COLO668 (cell line): ENCODE measurements around the gene SH3RF3.

ENCODE experiments used
- DNase-seq: peaks from one replicate; lab custom pipeline; 2025; ENCODE audit not compliant: unreplicated experiment; lab: John Stamatoyannopoulos, UW

Gene SH3RF3

DNA sequence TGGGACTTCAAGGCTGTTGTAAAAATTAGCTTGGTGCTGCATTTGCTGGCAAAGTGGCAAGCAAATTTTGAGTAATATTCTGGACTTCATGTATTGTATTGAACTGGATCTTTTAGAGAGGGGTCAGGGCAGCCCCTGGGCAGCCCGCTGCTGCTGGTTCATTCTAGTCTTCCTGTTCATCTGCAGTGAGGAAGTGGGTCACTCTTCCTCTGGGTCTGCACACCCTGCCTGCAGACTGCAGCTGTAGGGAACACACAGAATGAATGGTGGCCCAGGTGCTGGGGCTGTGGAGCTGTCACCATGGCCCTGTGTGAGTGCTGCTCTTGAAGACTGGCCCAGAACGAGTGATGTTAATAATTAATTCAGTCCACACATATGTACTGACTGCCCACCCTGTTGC, 9.4 kb downstream of the SH3RF3 start:
- DNase-seq = peak; percentile 31

GRCh38 chr2:109139002-109139401, 10.0 kb downstream of the SH3RF3 start:
- DNase-seq = no peak

- no peak for DNase-seq
These were observed 10.9 kb downstream of the SH3RF3 start for GRCh38 chr2:109139865-109140396.

DNA sequence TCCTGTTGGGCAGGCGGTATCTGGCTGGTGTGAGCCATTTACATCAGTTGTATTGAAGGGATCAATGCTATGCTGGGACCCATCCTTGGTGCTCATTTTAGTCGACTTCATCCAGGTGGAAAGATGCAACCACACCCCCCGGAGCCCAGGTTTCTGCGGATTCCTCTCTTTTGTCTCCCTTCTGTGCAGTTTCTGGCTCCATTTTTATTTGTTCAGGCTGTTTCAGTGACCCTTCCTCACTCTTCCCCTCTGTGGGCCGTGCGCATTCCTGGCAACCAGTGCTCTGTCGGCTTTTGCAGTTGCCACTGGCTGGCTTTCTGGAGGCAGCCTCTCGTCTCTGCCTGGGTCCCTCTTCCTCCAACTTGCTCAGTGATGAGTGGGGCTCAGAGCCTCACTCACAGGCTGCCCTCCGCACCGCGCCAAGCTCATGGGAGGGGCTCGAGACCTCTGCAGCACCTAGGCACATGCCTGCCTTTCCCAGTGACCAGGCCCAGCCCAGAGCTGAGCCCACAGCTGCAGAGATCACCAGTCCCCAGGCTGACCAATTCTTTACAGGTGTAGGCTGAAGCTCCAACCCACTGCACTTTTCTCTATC, 12.1 kb downstream of the SH3RF3 start:
- no peak for DNase-seq

- no peak for DNase-seq
These were observed 12.8 kb downstream of the SH3RF3 start for GRCh38 chr2:109141727-109142283.

DNA sequence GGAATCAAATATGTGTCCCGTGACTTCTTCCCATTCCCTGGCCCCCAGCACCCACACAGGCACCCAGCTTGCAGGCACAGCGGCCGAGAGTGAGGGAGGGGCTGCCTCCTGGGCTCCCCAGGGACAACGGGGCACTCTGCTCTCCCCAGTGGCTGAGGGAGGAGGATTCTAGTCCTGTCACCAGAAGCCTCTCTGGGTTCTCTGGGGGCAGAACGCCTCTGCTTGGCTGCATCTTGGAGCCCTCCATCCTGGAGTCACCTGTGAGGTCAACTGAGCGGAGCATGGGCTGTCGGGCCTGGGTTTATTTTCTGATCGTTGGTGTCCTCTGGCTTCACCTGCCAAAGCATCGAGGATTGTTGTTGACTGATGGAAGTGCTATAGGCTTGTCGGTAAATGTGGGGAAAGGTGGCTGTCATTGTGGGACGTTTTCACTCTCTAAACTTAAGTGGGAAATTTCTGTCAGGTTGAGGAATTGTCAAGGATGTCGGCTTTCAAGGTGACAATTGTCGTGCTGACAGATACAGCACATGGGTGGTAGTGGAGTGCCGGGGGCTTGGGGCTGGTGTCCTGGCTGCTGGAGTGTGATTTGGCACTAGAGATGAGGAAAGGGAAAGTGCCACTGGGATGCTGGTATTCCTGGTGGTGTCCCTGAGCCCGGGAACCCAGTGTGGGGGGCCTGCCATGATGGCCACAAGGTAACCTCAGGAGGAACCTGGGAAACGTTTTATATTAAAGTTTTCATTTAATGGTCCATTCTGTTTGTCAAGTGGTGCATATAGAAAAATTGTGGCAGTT, 13.6 kb downstream of the SH3RF3 start:
- DNase-seq = no peak

DNA sequence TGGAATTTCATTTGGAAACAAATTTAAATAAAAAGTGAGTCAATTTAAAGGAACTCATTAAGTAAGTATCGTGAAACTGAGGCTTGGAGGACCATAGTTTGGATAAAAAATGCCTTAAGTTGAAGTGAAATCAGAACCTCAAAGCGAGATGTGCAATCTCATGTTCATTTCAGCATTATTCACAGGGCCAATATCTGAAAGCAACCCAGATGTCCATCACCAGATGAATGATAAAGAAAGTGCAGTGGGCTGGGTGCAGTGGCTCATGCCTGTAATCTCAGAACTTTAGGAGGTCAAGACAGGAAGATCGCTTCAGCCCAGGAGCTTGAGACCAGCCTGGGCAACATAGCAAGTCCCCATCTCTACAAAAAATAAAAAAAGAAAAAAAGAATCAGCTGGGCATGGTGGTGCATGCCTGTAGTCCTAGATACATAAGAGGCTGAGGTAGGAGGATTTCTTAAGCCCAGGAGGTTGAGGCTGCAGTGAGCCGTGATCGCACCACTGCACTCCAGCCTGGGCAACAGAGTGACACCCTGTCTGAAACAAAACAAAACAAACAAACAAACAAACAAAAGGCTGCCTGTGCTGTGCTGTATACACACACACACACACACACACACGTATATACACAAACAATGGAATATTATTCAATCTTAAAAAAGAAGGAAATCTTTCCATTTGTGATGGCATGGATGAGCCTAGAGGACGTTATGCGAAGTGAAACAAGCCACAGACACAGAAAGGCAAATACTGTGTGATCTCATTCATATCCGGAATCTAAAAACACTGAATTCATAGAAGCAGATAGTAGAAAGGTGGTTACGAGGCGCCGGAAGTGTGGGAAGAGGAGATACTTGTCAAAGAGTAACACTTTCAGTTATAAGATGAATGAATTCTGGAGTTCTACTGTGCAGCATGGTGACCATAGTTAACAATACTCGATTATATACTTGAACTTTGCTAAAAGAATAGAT, 14.5 kb downstream of the SH3RF3 start:
- DNase-seq = no peak

GRCh38 chr2:109144271-109144670, 15.3 kb downstream of the SH3RF3 start:
- DNase-seq = peak; percentile 41

DNA sequence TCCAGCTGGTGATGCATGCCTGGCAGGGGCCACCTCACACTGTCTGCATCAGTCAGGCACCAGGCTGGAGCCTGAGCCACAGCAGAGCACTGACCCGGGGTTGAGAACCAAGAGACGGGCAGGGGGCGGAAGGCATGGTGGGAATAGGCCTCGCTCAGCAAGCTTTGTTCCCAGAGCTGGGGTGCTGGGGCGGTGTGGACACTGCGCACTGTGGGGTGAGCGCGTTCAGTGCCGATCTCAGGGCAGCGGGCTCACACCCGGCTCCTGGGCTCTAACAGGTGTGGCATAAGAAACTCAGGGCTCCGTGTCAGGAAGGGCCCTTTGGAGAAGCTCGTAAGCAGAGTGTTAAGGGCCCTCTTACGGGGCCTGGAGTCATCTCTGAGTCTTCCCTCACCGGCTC, 15.7 kb downstream of the SH3RF3 start:
- DNase-seq = no peak

DNA sequence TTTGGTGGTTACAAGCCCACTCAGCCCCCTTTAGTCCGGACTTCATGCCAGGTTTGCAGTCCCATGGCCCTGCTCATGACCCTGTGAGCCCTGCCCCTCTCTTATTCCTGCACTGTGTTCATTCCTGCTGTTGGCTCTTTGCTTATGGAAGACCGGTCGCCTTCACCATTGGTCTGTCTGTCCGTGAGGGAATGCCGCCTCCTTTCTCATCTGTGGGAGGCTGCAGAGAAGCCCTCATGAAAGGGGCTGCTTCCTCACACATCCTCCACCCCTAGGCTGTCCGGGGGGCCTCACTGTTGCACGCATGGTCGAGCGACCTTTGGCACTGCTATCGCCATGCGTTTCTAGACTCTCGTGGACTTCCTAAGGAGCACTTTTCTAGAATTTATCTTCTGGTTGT, 16.3 kb downstream of the SH3RF3 start:
- DNase-seq = no peak

- no peak for DNase-seq
These were observed 18.4 kb downstream of the SH3RF3 start for GRCh38 chr2:109147405-109147804.

- DNase-seq = no peak
These were observed 19.2 kb downstream of the SH3RF3 start for GRCh38 chr2:109148117-109148746.

DNA sequence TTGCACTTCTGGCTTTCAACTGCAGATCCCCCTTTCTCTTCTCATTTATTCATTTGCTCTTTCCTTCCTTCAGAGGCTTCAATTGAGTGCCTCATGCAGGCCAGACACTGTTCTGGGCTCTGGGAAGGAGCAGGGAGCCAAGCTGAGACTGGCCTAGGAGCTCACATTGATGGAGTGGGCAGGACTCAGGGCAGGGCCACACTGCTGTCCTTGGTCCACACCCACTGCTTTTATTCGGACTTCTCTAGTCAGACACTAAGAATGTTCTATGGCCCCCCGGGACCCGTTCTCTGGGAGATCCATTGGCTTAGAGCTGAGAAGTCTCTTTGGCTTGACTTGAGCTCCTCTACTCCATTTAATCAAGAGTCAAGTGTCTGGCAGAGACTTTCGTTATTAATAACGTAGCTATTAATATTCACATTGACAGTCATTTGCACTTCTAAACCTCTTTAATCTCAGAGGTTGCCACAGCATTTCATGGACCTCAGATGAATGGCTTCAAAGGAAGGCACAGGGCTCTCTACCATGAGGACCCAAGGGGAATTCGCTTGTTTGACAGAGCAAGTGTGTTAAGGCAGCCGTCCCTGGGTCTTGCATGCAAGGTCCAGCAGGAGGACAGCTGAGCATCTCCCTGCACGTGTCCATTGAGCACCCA, 20.1 kb downstream of the SH3RF3 start:
- no peak for DNase-seq

DNA sequence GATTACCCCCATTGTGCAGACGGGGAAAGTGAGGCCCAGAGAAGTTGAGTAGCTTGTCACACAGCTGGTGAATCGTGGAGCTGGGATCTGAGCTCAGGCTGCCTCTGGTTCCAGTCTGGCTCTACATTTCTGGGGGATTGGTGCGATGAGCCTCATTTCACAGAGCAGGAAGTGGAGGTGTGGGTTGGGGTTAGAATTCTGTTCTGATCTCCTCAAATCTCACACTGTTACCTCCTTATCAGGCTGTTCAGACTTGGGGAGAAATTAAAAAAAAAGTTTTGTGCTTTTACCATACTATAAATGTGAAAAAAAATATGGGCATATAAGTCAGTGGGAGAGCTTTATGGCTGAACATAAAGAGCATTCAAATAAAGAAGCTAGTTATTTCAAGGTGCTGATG, 21.6 kb downstream of the SH3RF3 start:
- DNase-seq = no peak

DNA sequence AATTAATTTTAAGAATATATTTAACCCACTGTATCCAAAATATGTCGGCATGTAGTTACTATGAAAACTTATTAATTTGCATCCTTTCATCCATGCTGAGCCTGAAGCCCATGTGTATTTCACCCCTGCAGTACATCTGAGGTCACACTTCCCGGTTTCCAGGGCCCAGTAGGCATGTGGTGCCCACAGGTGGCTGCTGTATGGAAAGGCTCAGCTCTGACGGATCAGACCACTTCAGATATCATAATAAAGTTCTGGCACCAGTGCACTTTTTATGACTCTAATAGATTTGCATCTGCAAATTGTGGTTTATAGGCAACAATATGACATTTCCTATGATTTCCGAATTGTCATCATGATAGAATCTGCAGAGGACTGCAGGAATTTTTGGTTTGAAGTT, 22.5 kb downstream of the SH3RF3 start:
- DNase-seq = no peak

GRCh38 chr2:109153005-109153784, 24.2 kb downstream of the SH3RF3 start:
- no peak for DNase-seq

DNA sequence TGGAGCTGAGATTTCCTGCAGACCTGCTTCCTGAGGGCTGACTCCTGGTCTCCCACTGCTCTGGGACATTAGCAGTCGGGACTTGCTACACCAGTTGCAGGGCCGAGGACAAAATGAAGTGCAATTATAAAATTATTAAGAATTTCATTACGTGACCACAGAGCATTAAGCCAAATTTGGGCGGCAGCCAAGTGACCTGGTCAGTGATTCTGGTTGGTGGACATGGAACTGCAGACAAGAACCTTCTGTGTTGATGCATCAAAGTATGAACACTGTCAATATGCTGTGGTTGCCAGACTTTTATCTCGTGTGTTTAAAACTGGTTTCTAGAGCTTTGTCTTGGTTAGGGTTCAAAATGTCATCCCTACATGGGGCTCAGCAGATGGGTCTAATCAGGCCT, 24.8 kb downstream of the SH3RF3 start:
- DNase-seq = no peak

- DNase-seq = no peak
These were observed 25.2 kb downstream of the SH3RF3 start for GRCh38 chr2:109154226-109154625.
